T-cell (primary cell): ENCODE data around the gene GSE1. TPM values are rescaled to one million over a fixed set of nuclear protein-coding genes. Genes with fewer than 3 reads are reported as not detected.

ENCODE experiments used
- ATAC-seq, 4 experiments: fragments of 200-7000 bp in 3 of 4; fragments of 150-1000 bp in 1 of 4; cut with Tn5 transposase; replicated peaks in 1 of 4; 1 replicate in 3 of 4; 2 replicates in 1 of 4; pipeline ENCODE4 v1.10.0; 2021; ENCODE audit warnings: moderate library complexity in 3 of 4, mild to moderate bottlenecking in 2 of 4, moderate number of reproducible peaks in 1 of 4
- CTCF ChIA-PET, 2 donors: fragments of 300-600 bp; sonication (Branson Sonifier 250); formaldehyde crosslinking; loops; one replicate each; lab custom pipeline; 2022; ENCODE audit warnings: antibody characterized with exemption in 2 of 2; lab: Charles Lee
- POLR2A ChIA-PET, 2 donors: fragments of 300-600 bp; sonication (Branson Sonifier 250); formaldehyde crosslinking; loops; one replicate each; lab custom pipeline; 2022; ENCODE audit warnings: antibody characterized with exemption in 2 of 2; lab: Charles Lee
- DNase-seq, 35 experiments: peaks; one replicate each; pipeline versions ENCODE4 v3.0.0 to v3.0.0-alpha.2; 2013 to 2023
- H3K27ac ChIP-seq: one replicate; pipeline ENCODE4 v1.5.1; 2013; ENCODE audit warnings: low read length
- H3K27me3 ChIP-seq, 2 experiments: replicated peaks in 1 of 2; 1 replicate in 1 of 2; 2 replicates in 1 of 2; pipeline versions ENCODE4 v1.6.1 to v1.7.0; 2013; ENCODE audit warnings: low read length in 1 of 2, mixed read lengths in 1 of 2; ENCODE audit not compliant: control insufficient read depth in 2 of 2, insufficient read depth in 2 of 2; ENCODE audit errors: extremely low read depth in 1 of 2
- H3K36me3 ChIP-seq, 2 donors: 1 replicate in 1 of 2; 2 replicates in 1 of 2; pipeline versions ENCODE4 v1.6.1 to v1.7.0; 2013; ENCODE audit warnings: low read length in 1 of 2; ENCODE audit not compliant: control insufficient read depth in 2 of 2, insufficient read depth in 1 of 2; ENCODE audit errors: extremely low read depth in 1 of 2
- H3K4me1 ChIP-seq, 2 experiments: 1 replicate in 1 of 2; 2 replicates in 1 of 2; pipeline versions ENCODE4 v1.6.1 to v1.7.0; 2013; ENCODE audit warnings: low read length in 2 of 2, mixed read lengths in 1 of 2; ENCODE audit not compliant: insufficient read depth in 2 of 2, control insufficient read depth in 1 of 2; ENCODE audit errors: extremely low read depth in 1 of 2
- H3K4me3 ChIP-seq, 2 donors: 1 replicate in 1 of 2; 2 replicates in 1 of 2; pipeline versions ENCODE4 v1.5.1 to v1.7.0; 2013; ENCODE audit warnings: mild to moderate bottlenecking in 2 of 2, low read length in 1 of 2, moderate library complexity in 1 of 2; ENCODE audit not compliant: control insufficient read depth in 1 of 2; ENCODE audit errors: extremely low read depth in 1 of 2
- H3K9me3 ChIP-seq: 2 replicates; pipeline ENCODE4 v1.7.0; 2013
- H3K27ac Mint-ChIP-seq, 2 donors: one replicate each; pipeline ENCODE4 v1.8.0; 2020 to 2021; ENCODE audit warnings: mild to moderate bottlenecking in 2 of 2, mixed read lengths in 2 of 2
- H3K27me3 Mint-ChIP-seq, 2 donors: one replicate each; pipeline ENCODE4 v1.8.0; 2021 to 2022; ENCODE audit warnings: mixed read lengths in 2 of 2
- H3K36me3 Mint-ChIP-seq: one replicate; pipeline ENCODE4 v1.8.0; 2021; ENCODE audit warnings: mixed read lengths
- H3K4me1 Mint-ChIP-seq, 3 donors: one replicate each; pipeline ENCODE4 v1.8.0; 2020 to 2022; ENCODE audit warnings: mixed read lengths in 3 of 3, mild to moderate bottlenecking in 1 of 3
- H3K4me3 Mint-ChIP-seq, 3 donors: one replicate each; pipeline ENCODE4 v1.8.0; 2020 to 2022; ENCODE audit warnings: mild to moderate bottlenecking in 3 of 3, mixed read lengths in 3 of 3, moderate library complexity in 3 of 3
- H3K9me3 Mint-ChIP-seq, 3 donors: one replicate each; pipeline ENCODE4 v1.8.0; 2020 to 2022; ENCODE audit warnings: mixed read lengths in 3 of 3
- WGBS: methylation state at CpG from one replicate; pipeline ENCODE4 v1.1.5; 2013; ENCODE audit warnings: missing lambda C conversion rate; ENCODE audit not compliant: insufficient coverage; 5-methylcytosine and 5-hydroxymethylcytosine counted together
- total RNA-seq, 35 experiments: library from RNA in 6 of 35; stranded (reverse) in 6 of 35; fragments of 120-200 nt in 1 of 35; gene quantifications; one replicate each; pipeline versions ENCODE4 v1.2.1 to v1.2.4 and lab custom pipeline; 2013 to 2026

Gene GSE1
- total RNA-seq, 5 donors from 2014 or later (not counting 1 experiment from before 2014, with no cell fraction given), result 29.1 to 61.7 (median 37.4) TPM

GRCh38 chr16:85569615-85570212, 43.4 kb upstream of the GSE1 start:
- peak in 23 of 35 experiments; percentile 21 to 59 (median 43) for DNase-seq
- POLR2A ChIA-PET, result interaction anchor here in 1 of 2 donors (1.1 kb wide), 1 partner anchor 16 kb away, joined by 4 read pairs; no protein-coding TSS in a partner anchor
- H3K36me3 Mint-ChIP-seq, result no peaks in the 10 kb centered on the region
- ATAC-seq, result peak; percentile 43 to 73 (median 63)
- H3K27ac ChIP-seq, result peak overlapping the region; percentile 67
- CTCF ChIA-PET, result interaction anchor here in 1 of 2 donors (0.5 to 0.6 kb wide), 2 partner anchors 11 to 27 kb away, joined by 3 read pairs; no protein-coding TSS in a partner anchor
- WGBS, result 30% methylated on average over 19 of the region's 20 CpGs
- no peaks in the 10 kb centered on the region for H3K9me3 ChIP-seq
- peaks cover 0 to 3% of the 10 kb centered on the region in 2 donors for H3K36me3 ChIP-seq
- H3K4me1 Mint-ChIP-seq, result peaks cover 55 to 72% (median 59%) of the 10 kb centered on the region in 3 donors
- no peaks in the 10 kb centered on the region for H3K27me3 ChIP-seq
- H3K4me3 Mint-ChIP-seq, result peak overlapping the region; percentile 50 to 75 (median 57)
- H3K9me3 Mint-ChIP-seq, result no peaks in the 10 kb centered on the region
- H3K4me1 ChIP-seq, result peaks cover 11 to 76% of the 10 kb centered on the region in 2 experiments
- no peaks in the 10 kb centered on the region for H3K27me3 Mint-ChIP-seq
- H3K27ac Mint-ChIP-seq, result peak overlapping the region; percentile 80 to 85
- H3K4me3 ChIP-seq, result peak overlapping the region in 1 of 2 donors; percentile 35

- H3K27ac ChIP-seq, result peak overlapping the region; percentile 67
- Mint-ChIP-seq H3K4me1 (peaks cover 56 to 73% (median 59%) of the 10 kb centered on the region in 3 donors), H3K36me3 (no peaks in the 10 kb centered on the region), H3K9me3 (no peaks in the 10 kb centered on the region), H3K27ac (peak overlapping the region; percentile 80 to 85), H3K4me3 (peak overlapping the region; percentile 50 to 75 (median 57)), H3K27me3 (no peaks in the 10 kb centered on the region)
- peak; percentile 7 to 31 (median 22) for ATAC-seq
- ChIA-PET POLR2A (interaction anchor here in 1 of 2 donors (1.1 kb wide), 1 partner anchor 17 kb away, joined by 4 read pairs; no protein-coding TSS in a partner anchor), CTCF (interaction anchor here in 1 of 2 donors (0.5 kb wide), 1 partner anchor 28 kb away, joined by 3 read pairs; no protein-coding TSS in a partner anchor)
- no peaks in the 10 kb centered on the region for H3K27me3 ChIP-seq
- H3K9me3 ChIP-seq, result no peaks in the 10 kb centered on the region
- peaks cover 0 to 3% of the 10 kb centered on the region in 2 donors for H3K36me3 ChIP-seq
- H3K4me1 ChIP-seq, result peaks cover 11 to 76% of the 10 kb centered on the region in 2 experiments
- peak overlapping the region; percentile 11 to 35 for H3K4me3 ChIP-seq
- peak in 4 of 35 experiments; percentile 27 to 59 (median 34) for DNase-seq
- WGBS, result 17% methylated on average over 13 of the region's 13 CpGs
Observed at GRCh38 chr16:85570213-85570734, 42.8 kb upstream of the GSE1 start.

- peaks cover 11 to 71% of the 10 kb centered on the region in 2 experiments for H3K4me1 ChIP-seq
- peaks cover 63 to 76% (median 66%) of the 10 kb centered on the region in 3 donors for H3K4me1 Mint-ChIP-seq
- H3K27ac Mint-ChIP-seq, result peak overlapping the region; percentile 80 to 85
Observed at GRCh38 chr16:85570735-85571562, 42.2 kb upstream of the GSE1 start.

GRCh38 chr16:85571563-85571812, 41.6 kb upstream of the GSE1 start:
- peak overlapping the region; percentile 13 to 80 for H3K27ac Mint-ChIP-seq
- peaks cover 11 to 70% of the 10 kb centered on the region in 2 experiments for H3K4me1 ChIP-seq
- no peaks in the 10 kb centered on the region for H3K27me3 Mint-ChIP-seq
- H3K9me3 ChIP-seq, result no peaks in the 10 kb centered on the region
- H3K9me3 Mint-ChIP-seq, result no peaks in the 10 kb centered on the region
- H3K4me1 Mint-ChIP-seq, result peaks cover 59 to 74% (median 66%) of the 10 kb centered on the region in 3 donors
- DNase-seq (no peak), ATAC-seq (no peak)
- H3K36me3 Mint-ChIP-seq, result peaks cover 2% of the 10 kb centered on the region
- H3K4me3 ChIP-seq, result no peak overlapping the region
- 49% methylated on average over 4 of the region's 7 CpGs for WGBS
- H3K27ac ChIP-seq, result peak overlapping the region; percentile 67
- H3K27me3 ChIP-seq, result no peaks in the 10 kb centered on the region
- ChIA-PET CTCF (no interaction called here), POLR2A (no interaction called here)
- H3K4me3 Mint-ChIP-seq, result peak overlapping the region in 1 of 3 donors; percentile 75
- H3K36me3 ChIP-seq, result peaks cover 0 to 3% of the 10 kb centered on the region in 2 donors

More at GRCh38 chr16:85570735-85571562, 42.2 kb upstream of the GSE1 start:
- POLR2A ChIA-PET, result no interaction called here
- ATAC-seq, result peak; percentile 62 to 83 (median 64)
- Histone ChIP-seq H3K36me3 (peaks cover 0 to 3% of the 10 kb centered on the region in 2 donors), H3K9me3 (no peaks in the 10 kb centered on the region), H3K27ac (peak overlapping the region; percentile 67), H3K27me3 (no peaks in the 10 kb centered on the region), H3K4me3 (peak overlapping the region in 1 of 2 donors; percentile 35)
- 41% methylated on average over 24 of the region's 24 CpGs for WGBS
- H3K36me3 Mint-ChIP-seq, result peaks cover 2% of the 10 kb centered on the region
- peak overlapping the region; percentile 13 to 75 (median 46) for H3K4me3 Mint-ChIP-seq
- peak in 31 of 35 experiments; percentile 29 to 82 (median 62) for DNase-seq
- no peaks in the 10 kb centered on the region for H3K27me3 Mint-ChIP-seq
- H3K9me3 Mint-ChIP-seq, result no peaks in the 10 kb centered on the region
- CTCF ChIA-PET, result no interaction called here

GRCh38 chr16:85571813-85572619, 41.1 kb upstream of the GSE1 start:
- no peaks in the 10 kb centered on the region for H3K27me3 ChIP-seq
- peak overlapping the region in 1 of 3 donors; percentile 75 for H3K4me3 Mint-ChIP-seq
- DNase-seq (peak in 1 of 35 experiments; percentile 50), ATAC-seq (no peak)
- POLR2A ChIA-PET, result no interaction called here
- peaks cover 56 to 71% (median 64%) of the 10 kb centered on the region in 3 donors for H3K4me1 Mint-ChIP-seq
- H3K36me3 Mint-ChIP-seq, result peaks cover 2% of the 10 kb centered on the region
- H3K4me1 ChIP-seq, result peaks cover 11 to 70% of the 10 kb centered on the region in 2 experiments
- H3K36me3 ChIP-seq, result peaks cover 0 to 3% of the 10 kb centered on the region in 2 donors
- peak overlapping the region; percentile 67 for H3K27ac ChIP-seq
- CTCF ChIA-PET, result no interaction called here
- no peak overlapping the region for H3K4me3 ChIP-seq
- H3K9me3 ChIP-seq, result no peaks in the 10 kb centered on the region
- peak overlapping the region; percentile 6 to 34 for H3K27ac Mint-ChIP-seq
- WGBS, result 66% methylated on average over 10 of the region's 10 CpGs
- no peaks in the 10 kb centered on the region for H3K9me3 Mint-ChIP-seq
- H3K27me3 Mint-ChIP-seq, result no peaks in the 10 kb centered on the region
